Gastrocnemius medialis (tissue), 4 donors: ENCODE measurements around the gene SYPL1. TPM values are rescaled to one million over a fixed set of nuclear protein-coding genes. Genes with fewer than 3 reads are reported as not detected.

Experiments used
- ATAC-seq, 2 donors: fragments of 150-250 bp; one replicate each; pipeline ENCODE4 v1.9.1; 2016
- DNase-seq, 2 donors: peaks; one replicate each; pipeline ENCODE4 v3.0.0-alpha.2; 2019
- H3K27ac ChIP-seq, 4 donors: fragments of 200-600 bp; sonication (generic); 1 replicate in 1 of 4; 2 replicates in 3 of 4; pipeline ENCODE4 v1.5.1; 2016 to 2018; ENCODE audit warnings: mild to moderate bottlenecking in 2 of 4, moderate library complexity in 1 of 4
- H3K27me3 ChIP-seq, 3 donors: fragments of 200-600 bp; sonication (generic) in 2 of 3; 1 replicate in 1 of 3; 2 replicates in 2 of 3; pipeline versions ENCODE4 v1.5.1 to v1.6.0; 2016 to 2019; ENCODE audit warnings: mild to moderate bottlenecking in 1 of 3, moderate library complexity in 1 of 3
- H3K36me3 ChIP-seq, 2 donors: fragments of 200-600 bp; sonication (generic) in 1 of 2; one replicate each; pipeline ENCODE4 v1.5.1; 2017 to 2018
- H3K4me1 ChIP-seq, 2 donors: fragments of 200-600 bp; sonication (generic) in 1 of 2; one replicate each; pipeline ENCODE4 v1.5.1; 2016 to 2017; ENCODE audit warnings: mild to moderate bottlenecking in 2 of 2
- H3K4me3 ChIP-seq, 4 donors: fragments of 200-600 bp; sonication (generic) in 3 of 4; 1 replicate in 1 of 4; 2 replicates in 3 of 4; pipeline ENCODE4 v1.5.1; 2016 to 2019; ENCODE audit warnings: mild to moderate bottlenecking in 2 of 4
- H3K9me3 ChIP-seq, 3 donors: fragments of 200-600 bp; sonication (generic) in 2 of 3; 1 replicate in 1 of 3; 2 replicates in 2 of 3; pipeline ENCODE4 v1.5.1; 2016 to 2019
- POLR2A ChIP-seq, 2 donors: fragments of 450-650 bp; IDR thresholded peaks; one replicate each; pipeline ENCODE4 v1.6.1; 2017; ENCODE audit warnings: antibody characterized with exemption in 2 of 2, mild to moderate bottlenecking in 2 of 2, moderate library complexity in 2 of 2
- in situ Hi-C, 4 donors: fragments of 200-750 bp; cut with MboI; loops; one replicate each; pipeline versions ENCODE4 v1.15.0 to v1.8.0; 2017; ENCODE audit warnings: low sequenced_read_pairs in 4 of 4
- intact Hi-C: fragments of 100-400 bp; cut with DNase I; formaldehyde crosslinking; loops from one replicate; pipeline ENCODE4 v1.15.1; 2023; ENCODE audit warnings: low total_unique reads
- total RNA-seq, 4 donors: library from RNA; depleted of rRNA; stranded (reverse); fragments of >200 nt; gene quantifications; one replicate each; pipeline versions ENCODE4 v1.1.0 to v1.2.3, GENCODE V29; 2016
- TF ChIP-seq, protein P1 (sequence below), 5 experiments: fragments of 450-650 bp in 3 of 5; fragments of 200-600 bp in 2 of 5; sonication (generic) in 2 of 5; IDR thresholded peaks in 4 of 5; conservative IDR thresholded peaks in 1 of 5; 1 replicate in 4 of 5; 2 replicates in 1 of 5; pipeline ENCODE4 v1.5.1; 2016 to 2019; ENCODE audit warnings: antibody characterized with exemption in 5 of 5, mild to moderate bottlenecking in 3 of 5, moderate library complexity in 3 of 5

The SYPL1 gene
- total RNA-seq, 4 donors from 2014 or later, result 81.5 to 90.9 (median 83.2) TPM

DNA sequence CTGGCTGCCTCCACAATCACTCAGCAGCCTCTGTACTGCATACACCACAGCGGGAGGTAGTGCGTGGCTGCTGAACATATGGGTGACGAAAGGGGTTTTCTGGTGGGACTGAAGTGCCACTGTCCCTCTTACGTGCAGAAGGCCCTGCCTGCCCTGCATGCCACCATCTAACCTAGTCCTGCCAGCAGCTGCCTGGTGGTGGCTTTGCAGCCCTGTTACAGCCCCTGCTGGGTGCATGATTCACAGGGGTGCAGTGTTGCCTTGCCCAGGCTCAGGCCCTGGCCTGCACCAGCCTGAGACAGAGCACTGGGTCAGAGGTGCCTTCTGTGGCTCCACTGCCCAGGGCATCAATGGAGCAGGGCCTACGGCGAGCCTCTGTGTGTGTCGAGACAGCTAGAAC, 50.1 kb downstream of the SYPL1 start:
- Histone ChIP-seq H3K4me3 (no peak overlapping the region), H3K27me3 (no peaks in the 10 kb centered on the region), H3K9me3 (no peaks in the 10 kb centered on the region), H3K36me3 (no peaks in the 10 kb centered on the region), H3K4me1 (peaks cover 22 to 26% of the 10 kb centered on the region in 2 donors), H3K27ac (no peak overlapping the region)
- intact Hi-C loops (loop anchor here (10.0 kb wide), 1 partner anchor 223 kb away; the partner anchor contains the start of gene NAMPT), in situ Hi-C loops (loop anchor here in 2 of 4 donors (25.0 kb wide), 2 partner anchors 225 to 400 kb away; partner anchors contain the start of gene NAMPT (in 1 of the 2))
- ATAC-seq (no peak), DNase-seq (no peak)
- no peak for TF ChIP-seq POLR2A (IDR thresholded peaks at IDR 0.05)
- TF ChIP-seq, protein P1, sequence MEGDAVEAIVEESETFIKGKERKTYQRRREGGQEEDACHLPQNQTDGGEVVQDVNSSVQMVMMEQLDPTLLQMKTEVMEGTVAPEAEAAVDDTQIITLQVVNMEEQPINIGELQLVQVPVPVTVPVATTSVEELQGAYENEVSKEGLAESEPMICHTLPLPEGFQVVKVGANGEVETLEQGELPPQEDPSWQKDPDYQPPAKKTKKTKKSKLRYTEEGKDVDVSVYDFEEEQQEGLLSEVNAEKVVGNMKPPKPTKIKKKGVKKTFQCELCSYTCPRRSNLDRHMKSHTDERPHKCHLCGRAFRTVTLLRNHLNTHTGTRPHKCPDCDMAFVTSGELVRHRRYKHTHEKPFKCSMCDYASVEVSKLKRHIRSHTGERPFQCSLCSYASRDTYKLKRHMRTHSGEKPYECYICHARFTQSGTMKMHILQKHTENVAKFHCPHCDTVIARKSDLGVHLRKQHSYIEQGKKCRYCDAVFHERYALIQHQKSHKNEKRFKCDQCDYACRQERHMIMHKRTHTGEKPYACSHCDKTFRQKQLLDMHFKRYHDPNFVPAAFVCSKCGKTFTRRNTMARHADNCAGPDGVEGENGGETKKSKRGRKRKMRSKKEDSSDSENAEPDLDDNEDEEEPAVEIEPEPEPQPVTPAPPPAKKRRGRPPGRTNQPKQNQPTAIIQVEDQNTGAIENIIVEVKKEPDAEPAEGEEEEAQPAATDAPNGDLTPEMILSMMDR (IDR thresholded peaks at IDR 0.05 in 4 of 5, conservative IDR thresholded peaks at IDR 0.05 in 1 of 5), result no peak

DNA sequence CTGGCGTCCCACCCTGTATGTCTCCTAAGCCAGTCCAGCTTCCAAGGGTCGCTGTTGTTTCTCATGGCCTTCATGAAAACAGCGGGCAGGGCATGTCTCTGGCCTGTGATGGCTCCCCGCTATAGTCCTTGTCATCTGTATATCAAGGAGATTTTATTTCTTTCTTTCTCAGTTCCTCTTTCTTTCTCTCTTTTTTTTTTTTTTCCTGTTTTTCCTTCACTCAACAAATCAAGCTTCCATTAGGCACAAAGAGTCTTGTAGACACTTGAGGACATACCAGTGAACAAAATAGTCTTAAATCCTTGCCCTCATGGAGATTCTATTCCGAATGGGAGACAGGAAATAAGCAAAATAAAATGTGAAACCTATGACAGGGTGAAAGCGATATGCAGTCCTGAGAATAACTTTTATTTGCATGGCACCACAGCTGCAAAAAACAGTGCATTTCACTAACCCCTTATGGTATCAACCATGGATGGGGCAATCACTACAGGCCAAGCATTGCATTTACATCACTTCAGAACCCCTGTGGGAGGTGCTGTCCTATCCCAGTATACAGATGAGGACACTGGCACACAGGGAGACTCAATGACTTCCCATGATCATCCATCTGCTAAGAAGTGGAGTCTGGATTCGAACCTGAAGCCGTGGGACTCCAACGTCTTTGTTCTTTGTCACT, 50.7 kb downstream of the SYPL1 start:
- in situ Hi-C loops (loop anchor here in 2 of 4 donors (25.0 kb wide), 2 partner anchors 226 to 401 kb away; partner anchors contain the start of gene NAMPT (in 1 of the 2)), intact Hi-C loops (loop anchor here (10.0 kb wide), 1 partner anchor 223 kb away; the partner anchor contains the start of gene NAMPT)
- no peak for TF ChIP-seq POLR2A (IDR thresholded peaks at IDR 0.05)
- TF ChIP-seq, protein P1 (IDR thresholded peaks at IDR 0.05 in 4 of 5, conservative IDR thresholded peaks at IDR 0.05 in 1 of 5), result no peak
- DNase-seq, result no peak
- Histone ChIP-seq H3K27me3 (no peaks in the 10 kb centered on the region), H3K4me3 (no peak overlapping the region), H3K4me1 (peaks cover 22 to 26% of the 10 kb centered on the region in 2 donors), H3K36me3 (no peaks in the 10 kb centered on the region), H3K9me3 (no peaks in the 10 kb centered on the region), H3K27ac (no peak overlapping the region)
- no peak for ATAC-seq

DNA sequence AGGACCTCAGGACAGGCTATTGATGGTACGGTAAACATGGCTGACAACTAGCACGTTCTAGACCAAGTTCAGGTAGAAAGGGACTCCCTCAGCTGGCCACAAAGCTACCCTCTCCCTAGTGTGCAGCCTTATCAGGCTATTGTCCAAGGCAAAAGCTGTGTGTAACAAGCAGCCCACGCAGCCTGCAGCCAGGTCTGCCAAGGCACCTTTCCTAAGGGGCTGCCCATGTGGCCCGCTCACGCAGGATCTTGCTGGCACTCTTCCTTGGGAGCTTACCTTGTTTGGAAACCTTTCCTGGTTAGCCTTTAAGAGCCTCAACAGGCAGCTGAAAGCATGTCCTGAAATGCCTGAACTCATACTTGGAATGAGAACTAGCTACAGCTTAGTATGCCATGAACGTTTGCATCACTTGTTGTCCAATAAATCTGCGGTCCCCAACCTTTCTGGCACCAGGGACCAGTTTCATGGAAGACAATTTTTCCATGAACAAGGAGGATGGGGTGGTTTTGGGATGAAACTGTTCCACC, 51.7 kb downstream of the SYPL1 start:
- Histone ChIP-seq H3K27ac (no peak overlapping the region), H3K36me3 (no peaks in the 10 kb centered on the region), H3K9me3 (no peaks in the 10 kb centered on the region), H3K4me3 (no peak overlapping the region), H3K27me3 (no peaks in the 10 kb centered on the region), H3K4me1 (peaks cover 14 to 18% of the 10 kb centered on the region in 2 donors)
- TF ChIP-seq POLR2A (IDR thresholded peaks at IDR 0.05), result no peak
- TF ChIP-seq, protein P1 (IDR thresholded peaks at IDR 0.05 in 4 of 5, conservative IDR thresholded peaks at IDR 0.05 in 1 of 5), result no peak
- intact Hi-C loops, result loop anchor here (10.0 kb wide), 1 partner anchor 224 kb away; the partner anchor contains the start of gene NAMPT
- ATAC-seq (no peak), DNase-seq (no peak)
- in situ Hi-C loops, result loop anchor here in 2 of 4 donors (25.0 kb wide), 2 partner anchors 227 to 402 kb away; partner anchors contain the start of gene NAMPT (in 1 of the 2)

DNA sequence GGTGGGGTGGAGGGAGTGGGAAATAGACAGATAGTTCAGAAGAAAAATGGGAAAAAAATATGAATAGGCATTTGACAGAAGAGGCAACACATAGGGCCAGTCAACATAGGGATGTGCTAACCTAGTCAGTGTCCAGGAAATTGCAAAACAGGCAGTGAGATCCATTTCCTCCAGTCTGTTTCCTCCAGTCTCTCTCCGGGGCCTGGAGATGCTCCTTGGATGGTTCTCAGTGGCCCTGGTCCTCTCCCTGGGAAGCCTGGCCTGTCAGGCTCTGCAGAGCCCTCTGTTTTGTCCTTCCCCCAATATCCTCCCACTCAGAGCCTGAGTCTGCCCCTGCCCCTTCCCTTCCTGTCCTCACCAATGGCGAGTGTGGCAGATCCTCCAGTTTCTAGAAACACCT, 52.6 kb downstream of the SYPL1 start:
- Histone ChIP-seq H3K36me3 (no peaks in the 10 kb centered on the region), H3K27ac (no peak overlapping the region), H3K4me1 (peaks cover 5 to 11% of the 10 kb centered on the region in 2 donors), H3K4me3 (no peak overlapping the region), H3K27me3 (no peaks in the 10 kb centered on the region), H3K9me3 (no peaks in the 10 kb centered on the region)
- no peak for TF ChIP-seq POLR2A (IDR thresholded peaks at IDR 0.05)
- TF ChIP-seq, protein P1 (IDR thresholded peaks at IDR 0.05 in 4 of 5, conservative IDR thresholded peaks at IDR 0.05 in 1 of 5), result no peak
- DNase-seq (no peak), ATAC-seq (no peak)
- in situ Hi-C loops (loop anchor here (5.0 to 25.0 kb wide), 4 partner anchors 93 to 403 kb away; partner anchors contain the start of gene NAMPT (in 1 of the 4)), intact Hi-C loops (no loop called here)
